Muscle of leg (tissue), 11 donors: ENCODE measurements around the gene HSPB6. TPM values are rescaled to one million over a fixed set of nuclear protein-coding genes. Genes with fewer than 3 reads are reported as not detected.

Experiments used
- DNase-seq: peaks from one replicate; pipeline ENCODE4 v3.0.0; 2013
- H3K27ac ChIP-seq: one replicate; pipeline ENCODE4 v1.5.1; 2013; ENCODE audit warnings: mild to moderate bottlenecking, low read length, control low read depth
- H3K27me3 ChIP-seq: one replicate; pipeline ENCODE4 v1.6.1; 2013; ENCODE audit warnings: low read length; ENCODE audit not compliant: control insufficient read depth, insufficient read depth
- H3K36me3 ChIP-seq: one replicate; pipeline ENCODE4 v1.6.1; 2013; ENCODE audit warnings: low read length; ENCODE audit not compliant: control insufficient read depth, insufficient read depth
- H3K4me1 ChIP-seq: one replicate; pipeline ENCODE4 v1.6.1; 2013; ENCODE audit warnings: low read length; ENCODE audit not compliant: control insufficient read depth, insufficient read depth
- H3K4me3 ChIP-seq: one replicate; pipeline ENCODE4 v1.5.1; 2013; ENCODE audit warnings: low read length, control low read depth
- H3K9me3 ChIP-seq: replicated peaks from 2 replicates; pipeline ENCODE4 v1.6.1; 2013; ENCODE audit warnings: low read depth, low read length; ENCODE audit not compliant: control insufficient read depth
- WGBS: methylation state at CpG from one replicate; pipeline ENCODE4 v1.1.5; 2013; ENCODE audit warnings: missing lambda C conversion rate; ENCODE audit not compliant: insufficient coverage; 5-methylcytosine and 5-hydroxymethylcytosine counted together
- polyA plus RNA-seq, 8 donors: library from polyadenylated mRNA; unstranded; fragments of 120-200 nt; gene quantifications; one replicate each; pipeline versions ENCODE4 v1.2.1 to v1.2.3, GENCODE V29; 2013; ENCODE audit warnings: inconsistent platforms in 1 of 8, low replicate concordance in 1 of 8; ENCODE audit not compliant: insufficient read length in 8 of 8, insufficient read depth in 1 of 8
- total RNA-seq: library from RNA; stranded (reverse); fragments of 120-200 nt; gene quantifications from one replicate; pipeline ENCODE4 v1.2.4, GENCODE V29; 2013

Gene HSPB6
- total and polyA plus RNA-seq, 9 donors = 46.7 to 741 (median 466) TPM

DNA sequence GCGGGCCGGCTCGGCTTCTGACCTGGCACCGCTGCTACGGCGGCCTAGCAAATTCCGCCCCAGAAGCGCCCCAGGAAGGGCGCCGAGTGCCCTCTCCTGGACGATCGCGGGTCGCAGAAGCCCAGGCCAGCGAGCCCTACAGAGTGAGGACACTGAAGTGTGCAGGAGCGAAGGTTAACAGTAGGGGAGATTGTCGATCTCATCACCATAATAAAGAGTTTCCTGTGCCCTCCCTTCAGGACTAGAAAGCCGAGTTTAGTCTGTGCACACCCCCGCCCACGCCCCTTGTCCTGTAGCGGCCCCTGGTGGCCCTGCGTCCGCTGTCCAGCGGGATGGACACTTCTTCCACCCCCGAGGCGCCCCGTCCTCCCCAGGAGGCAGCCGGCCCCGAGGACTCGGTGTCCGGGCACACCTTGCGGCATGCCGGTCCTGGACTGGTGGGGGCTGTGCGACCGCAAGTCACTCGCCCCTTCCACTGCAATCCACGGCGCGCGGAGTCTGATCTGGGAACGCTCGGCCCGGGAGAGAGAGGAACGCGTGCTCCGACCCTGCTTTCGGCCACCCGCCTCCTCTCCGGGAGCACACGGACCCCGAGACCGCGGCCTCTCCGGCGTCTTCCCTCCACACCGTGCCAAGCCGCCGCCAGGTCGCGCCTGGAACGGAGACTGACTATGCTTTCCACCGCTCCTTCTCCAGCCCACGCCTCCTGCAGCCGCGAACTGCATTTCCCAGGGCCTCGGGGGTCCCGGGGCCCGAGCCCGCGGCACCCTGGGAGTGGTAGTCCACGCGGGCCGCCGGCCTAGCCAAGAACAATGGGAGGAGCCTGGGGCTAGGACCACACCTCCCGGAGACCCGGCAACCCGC lies 39.8 kb downstream of the HSPB6 start:
- Histone ChIP-seq H3K27ac (peak overlapping the region; percentile 90), H3K9me3 (no peaks in the 10 kb centered on the region), H3K36me3 (peaks cover 24% of the 10 kb centered on the region), H3K27me3 (no peaks in the 10 kb centered on the region), H3K4me1 (peaks cover 19% of the 10 kb centered on the region), H3K4me3 (peak overlapping the region; percentile 93)
- DNase-seq = peak; percentile 99
- under 1% methylated on average over 70 of the region's 77 CpGs for WGBS

DNA sequence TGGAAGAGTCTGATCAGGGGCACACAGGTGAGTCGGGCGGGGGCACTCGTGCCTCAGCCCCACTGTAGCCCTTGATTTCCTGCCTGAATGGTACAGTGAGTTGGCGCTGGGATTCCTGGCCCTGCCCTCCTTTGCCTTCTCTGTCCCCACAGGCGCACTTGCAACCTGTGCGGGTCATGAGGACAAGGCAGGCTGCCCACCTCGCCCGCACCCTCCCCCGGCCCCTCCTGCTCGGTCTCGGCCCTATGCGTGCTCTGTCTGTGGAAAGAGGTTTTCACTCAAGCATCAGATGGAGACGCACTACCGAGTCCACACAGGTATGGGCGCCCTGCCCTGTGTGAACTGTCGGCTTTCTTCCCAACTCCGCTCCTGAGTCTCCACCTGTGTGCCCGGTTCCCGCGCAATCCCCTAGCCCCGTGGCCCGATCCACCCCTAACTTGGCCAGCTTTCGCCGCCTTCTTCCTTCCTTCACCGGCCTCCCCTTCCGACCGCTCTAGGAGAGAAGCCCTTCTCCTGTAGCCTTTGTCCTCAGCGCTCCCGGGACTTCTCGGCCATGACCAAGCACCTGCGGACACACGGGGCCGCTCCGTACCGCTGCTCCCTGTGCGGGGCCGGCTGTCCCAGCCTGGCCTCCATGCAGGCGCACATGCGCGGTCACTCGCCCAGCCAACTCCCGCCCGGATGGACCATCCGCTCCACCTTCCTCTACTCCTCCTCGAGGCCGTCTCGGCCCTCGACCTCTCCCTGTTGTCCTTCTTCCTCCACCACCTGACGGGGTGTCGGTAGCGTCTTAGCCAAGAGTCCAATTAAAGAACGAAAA lies 40.6 kb downstream of the HSPB6 start:
- Histone ChIP-seq H3K36me3 (peaks cover 16% of the 10 kb centered on the region), H3K27me3 (no peaks in the 10 kb centered on the region), H3K4me1 (peaks cover 19% of the 10 kb centered on the region), H3K4me3 (peak overlapping the region; percentile 93), H3K27ac (peak overlapping the region; percentile 90), H3K9me3 (no peaks in the 10 kb centered on the region)
- DNase-seq = peak; percentile 76
- under 1% methylated on average over 45 of the region's 52 CpGs for WGBS

DNA sequence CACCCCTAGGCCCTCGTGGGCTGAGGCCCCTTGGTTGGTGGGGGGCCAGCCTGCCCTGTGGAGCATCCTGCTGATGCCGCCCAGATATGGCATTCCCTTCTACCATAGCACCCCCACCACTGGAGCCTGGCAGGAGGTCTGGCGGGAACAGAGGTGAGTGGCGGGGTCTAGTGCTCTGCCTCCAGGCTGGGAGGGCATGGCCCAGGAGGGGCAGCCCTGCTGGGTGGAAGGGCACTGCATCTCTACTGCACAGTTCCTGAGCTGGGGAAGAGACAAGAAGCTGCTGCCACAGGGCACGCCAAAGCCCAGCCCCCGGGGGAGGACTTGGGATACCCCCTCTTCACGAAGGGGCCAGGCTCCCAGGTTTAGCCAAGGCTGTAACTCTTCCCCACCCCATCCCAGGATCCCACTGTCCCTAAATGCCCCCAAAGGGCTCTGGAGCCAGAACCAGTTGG lies 41.4 kb downstream of the HSPB6 start:
- no peak for DNase-seq
- H3K9me3 ChIP-seq = no peaks in the 10 kb centered on the region
- H3K36me3 ChIP-seq = peaks cover 9% of the 10 kb centered on the region
- no peak overlapping the region for H3K4me3 ChIP-seq
- WGBS = 70% methylated on average over 5 of the region's 7 CpGs
- H3K4me1 ChIP-seq = peaks cover 19% of the 10 kb centered on the region
- H3K27ac ChIP-seq = no peak overlapping the region
- H3K27me3 ChIP-seq = no peaks in the 10 kb centered on the region

DNA sequence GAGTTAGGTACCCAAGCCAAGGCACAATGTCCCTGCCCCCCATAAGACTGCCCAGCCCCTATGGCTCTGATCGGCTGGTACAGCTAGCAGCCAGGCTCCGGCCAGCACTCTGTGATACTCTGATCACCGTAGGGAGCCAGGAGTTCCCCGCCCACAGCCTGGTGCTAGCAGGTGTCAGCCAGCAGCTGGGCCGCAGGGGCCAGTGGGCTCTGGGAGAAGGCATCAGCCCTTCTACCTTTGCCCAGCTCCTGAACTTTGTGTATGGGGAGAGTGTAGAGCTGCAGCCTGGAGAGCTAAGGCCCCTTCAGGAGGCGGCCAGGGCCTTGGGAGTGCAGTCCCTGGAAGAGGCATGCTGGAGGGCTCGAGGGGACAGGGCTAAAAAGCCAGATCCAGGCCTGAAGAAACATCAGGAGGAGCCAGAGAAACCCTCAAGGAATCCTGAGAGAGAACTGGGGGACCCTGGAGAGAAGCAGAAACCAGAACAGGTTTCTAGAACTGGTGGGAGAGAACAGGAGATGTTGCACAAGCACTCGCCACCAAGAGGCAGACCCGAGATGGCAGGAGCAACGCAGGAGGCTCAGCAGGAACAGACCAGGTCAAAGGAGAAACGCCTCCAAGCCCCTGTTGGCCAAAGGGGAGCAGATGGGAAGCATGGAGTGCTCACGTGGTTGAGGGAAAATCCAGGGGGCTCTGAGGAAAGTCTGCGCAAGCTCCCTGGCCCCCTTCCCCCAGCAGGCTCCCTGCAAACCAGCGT lies 42.1 kb downstream of the HSPB6 start:
- Histone ChIP-seq H3K36me3 (peaks cover 5% of the 10 kb centered on the region), H3K4me1 (peaks cover 19% of the 10 kb centered on the region), H3K9me3 (no peaks in the 10 kb centered on the region), H3K27me3 (no peaks in the 10 kb centered on the region), H3K27ac (no peak overlapping the region), H3K4me3 (no peak overlapping the region)
- DNase-seq = no peak
- WGBS = 54% methylated on average over 10 of the region's 14 CpGs

DNA sequence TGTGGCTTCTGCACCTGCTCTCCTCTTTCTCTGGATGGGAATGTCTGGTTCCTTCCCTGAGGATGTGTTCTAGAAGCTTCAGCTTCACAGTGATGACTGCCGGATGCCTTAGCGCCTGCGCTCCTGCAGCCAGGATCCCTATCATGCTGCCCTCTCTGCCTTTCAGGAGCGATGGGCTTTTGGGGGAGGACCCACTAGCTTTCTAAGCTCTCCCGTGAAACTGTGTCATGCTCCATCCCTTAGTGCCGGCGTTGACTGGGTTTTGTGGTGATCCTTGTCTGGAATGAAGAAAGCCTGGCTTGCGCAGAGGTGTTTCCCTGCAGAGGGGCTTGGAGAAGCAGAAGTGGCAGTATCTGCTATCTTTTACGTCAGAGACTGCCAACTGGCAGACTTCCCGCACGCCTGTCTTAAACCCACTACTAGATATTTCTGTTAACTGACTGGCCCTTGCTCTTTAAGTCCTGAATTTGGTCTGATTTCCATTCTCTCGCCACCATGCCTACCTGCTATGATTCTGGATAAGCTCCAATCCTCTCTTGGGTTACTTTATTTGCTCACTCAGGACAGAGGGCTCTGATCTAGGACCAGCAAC lies 42.8 kb downstream of the HSPB6 start:
- no peak for DNase-seq
- Histone ChIP-seq H3K36me3 (no peaks in the 10 kb centered on the region), H3K4me1 (peaks cover 12% of the 10 kb centered on the region), H3K9me3 (no peaks in the 10 kb centered on the region), H3K27ac (no peak overlapping the region), H3K27me3 (no peaks in the 10 kb centered on the region), H3K4me3 (no peak overlapping the region)
- 77% methylated on average over 11 of the region's 12 CpGs for WGBS

DNA sequence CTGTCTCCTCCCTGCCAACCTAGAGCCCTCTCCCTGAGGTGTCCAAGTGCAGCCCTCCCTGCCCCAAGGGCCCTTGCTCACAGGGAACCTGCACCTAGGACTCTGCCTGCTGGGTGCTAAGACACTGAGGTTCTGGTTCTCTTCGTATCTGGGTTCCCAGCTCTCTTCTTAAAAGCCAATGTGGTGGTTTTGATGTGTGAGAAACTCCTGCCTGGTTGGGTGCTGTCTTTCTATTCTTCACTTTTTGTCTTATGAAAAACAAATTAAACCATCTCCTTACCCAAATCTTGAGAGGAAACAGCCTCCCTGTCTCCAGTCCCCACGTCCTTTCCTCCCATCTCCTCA lies 43.4 kb downstream of the HSPB6 start:
- Histone ChIP-seq H3K27ac (no peak overlapping the region), H3K27me3 (no peaks in the 10 kb centered on the region), H3K36me3 (no peaks in the 10 kb centered on the region), H3K9me3 (no peaks in the 10 kb centered on the region), H3K4me3 (no peak overlapping the region), H3K4me1 (peaks cover 8% of the 10 kb centered on the region)
- 25% methylated on average over 1 of the region's 2 CpGs for WGBS
- no peak for DNase-seq

DNA sequence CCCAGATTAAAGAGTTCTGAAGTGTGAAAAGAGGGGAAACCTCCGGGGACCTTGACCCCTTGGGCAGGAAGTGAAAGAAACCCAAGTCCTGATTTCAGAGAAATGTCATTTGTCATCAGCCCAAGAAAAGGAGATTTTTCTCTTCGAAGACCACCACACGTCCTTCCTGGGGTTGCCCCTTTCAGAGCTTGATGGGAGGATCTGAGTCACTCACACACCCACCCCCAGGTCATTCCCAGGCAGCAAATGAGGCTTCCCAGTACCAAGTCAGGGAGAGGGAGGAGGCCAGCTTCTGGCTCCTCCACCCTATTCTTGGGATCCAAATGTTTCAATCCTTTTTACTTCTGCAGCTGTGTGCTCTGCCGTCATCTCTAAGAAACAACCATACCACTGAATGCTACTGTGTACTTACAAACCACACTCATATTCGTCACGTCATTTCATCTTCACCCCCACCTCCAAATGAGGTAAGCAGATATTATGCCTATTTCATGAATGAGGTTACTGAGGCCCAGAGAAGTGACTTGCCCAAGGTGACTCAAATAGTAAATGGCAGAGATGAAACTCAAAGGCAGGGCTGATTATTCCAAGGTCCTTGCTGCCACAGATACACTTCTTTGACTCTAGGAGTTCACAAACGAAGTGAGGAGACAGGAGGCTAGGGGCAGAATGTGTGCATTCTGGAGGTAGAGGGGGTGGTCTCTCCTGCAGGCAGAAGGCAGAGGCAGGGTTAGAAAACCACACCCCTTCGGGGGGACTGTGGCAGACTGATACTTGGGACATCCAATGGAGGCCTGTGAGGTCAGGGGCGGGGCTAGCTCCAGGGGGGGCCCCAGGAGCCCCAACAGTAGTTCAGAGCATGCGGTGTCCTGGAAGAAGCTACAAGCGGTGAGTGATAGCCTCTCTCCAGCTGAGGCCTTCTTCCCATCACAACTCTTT lies 44.0 kb downstream of the HSPB6 start:
- no peak overlapping the region for H3K27ac ChIP-seq
- DNase-seq = no peak
- H3K27me3 ChIP-seq = no peaks in the 10 kb centered on the region
- H3K36me3 ChIP-seq = no peaks in the 10 kb centered on the region
- 66% methylated on average over 4 of the region's 11 CpGs for WGBS
- peaks cover 8% of the 10 kb centered on the region for H3K4me1 ChIP-seq
- no peaks in the 10 kb centered on the region for H3K9me3 ChIP-seq
- no peak overlapping the region for H3K4me3 ChIP-seq

DNA sequence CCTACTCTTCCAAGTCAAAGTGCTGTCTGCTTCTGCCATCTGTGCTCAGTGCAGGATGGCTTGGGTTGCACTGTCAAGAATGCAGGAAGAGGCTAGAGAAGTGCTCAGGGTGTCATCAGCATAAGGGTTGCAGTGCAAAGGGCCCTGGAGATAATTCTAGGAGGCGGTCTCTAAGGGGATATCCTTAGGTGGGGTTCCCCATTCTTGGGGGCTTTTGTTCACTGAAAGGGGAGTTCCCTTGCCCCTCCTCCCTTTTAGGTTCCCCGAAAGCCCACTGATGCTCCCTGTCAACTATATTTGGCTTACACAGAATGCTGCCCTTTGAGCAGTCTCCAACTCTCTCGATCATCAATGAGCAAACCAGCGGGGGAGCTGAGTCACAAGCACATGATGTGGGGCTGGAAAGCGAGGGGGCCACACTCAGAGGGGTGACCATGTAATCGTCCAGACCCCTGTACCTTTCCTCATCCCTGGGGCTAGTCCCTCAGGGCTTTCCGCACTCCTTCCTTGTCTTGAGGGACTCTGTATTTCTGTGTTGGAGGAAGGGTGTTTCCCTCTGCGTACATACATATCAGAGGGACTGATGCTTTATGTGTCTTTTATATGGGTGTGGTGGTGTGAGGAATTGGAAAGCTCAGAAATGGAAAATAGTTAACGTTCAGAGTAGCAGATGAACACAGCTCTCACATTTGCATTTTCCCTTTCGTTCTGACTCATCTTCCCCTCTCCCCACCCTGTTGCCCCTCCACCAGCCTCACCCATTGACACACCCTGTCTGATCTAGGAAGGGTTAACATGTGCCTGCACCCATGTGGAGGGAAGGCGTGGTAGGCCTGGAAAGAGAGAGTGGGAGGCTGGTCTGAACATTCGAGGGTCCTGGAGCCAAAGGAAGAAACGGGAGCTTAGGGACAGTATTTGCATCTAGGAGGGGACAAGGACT lies 45.8 kb downstream of the HSPB6 start:
- H3K27me3 ChIP-seq = no peaks in the 10 kb centered on the region
- no peaks in the 10 kb centered on the region for H3K36me3 ChIP-seq
- H3K9me3 ChIP-seq = no peaks in the 10 kb centered on the region
- H3K27ac ChIP-seq = no peak overlapping the region
- peaks cover 5% of the 10 kb centered on the region for H3K4me1 ChIP-seq
- no peak overlapping the region for H3K4me3 ChIP-seq
- DNase-seq = no peak
- WGBS = no CpG with 5 or more reads among the region's 13 CpGs
